SKM-1 treated with dmso at 0.1 percent for 144 hours (cell line): ENCODE measurements around the gene UGT2B10.
"Not testable (repeated sequence)": the region's sequence is repeated elsewhere in the genome, so short reads cannot be mapped to it uniquely, and the experiment has no call there.

Source experiments
- DNase-seq: peaks from one replicate; lab custom pipeline; 2025; ENCODE audit not compliant: unreplicated experiment; lab: John Stamatoyannopoulos, UW

The UGT2B10 gene

GRCh38 chr4:68815617-68816409, at the start of gene UGT2B10:
TSS of gene UGT2B10 (plus strand) at chr4:68815994. CDS start at chr4:68816020, 26 bp downstream.
- DNase-seq = not testable (repeated sequence)

DNA sequence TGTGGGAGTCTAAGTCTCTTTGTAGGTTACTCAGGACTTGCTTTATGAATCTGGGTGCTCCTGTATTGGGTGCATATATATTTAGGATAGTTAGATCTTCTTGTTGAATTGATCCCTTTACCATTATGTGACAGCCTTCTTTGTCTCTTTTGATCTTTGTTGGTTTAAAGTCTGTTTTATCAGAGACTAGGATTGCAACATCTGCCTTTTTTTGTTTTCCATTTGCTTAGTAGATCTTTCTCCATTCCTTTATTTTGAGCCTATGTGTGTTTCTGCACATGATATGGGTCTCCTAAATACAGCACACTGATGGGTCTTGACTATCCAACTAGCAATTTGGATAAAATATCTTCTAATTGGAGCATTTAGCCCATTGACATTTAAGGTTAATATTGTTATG, 44.0 kb upstream of the UGT2B10 start:
- DNase-seq = not testable (repeated sequence)

- no peak for DNase-seq
Observed at GRCh38 chr4:68773699-68774098, 42.1 kb upstream of the UGT2B10 start.

DNA sequence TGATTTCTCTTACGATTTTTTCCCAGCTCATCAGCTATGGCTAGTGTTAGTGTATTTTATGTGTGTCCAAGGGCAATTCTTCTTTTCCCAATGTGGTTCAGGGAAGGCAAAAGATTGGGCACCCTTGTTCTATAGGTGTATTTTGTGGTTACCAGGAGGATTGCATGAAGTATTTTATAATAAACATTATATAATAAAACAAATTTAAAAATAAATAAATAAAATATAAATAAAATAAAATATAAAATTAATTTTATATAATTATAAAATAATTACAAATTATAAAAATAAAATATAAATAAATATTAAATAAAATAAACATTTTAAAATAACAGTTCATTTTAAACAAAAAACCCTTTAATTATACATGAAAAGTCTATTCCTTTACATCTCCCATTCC, 35.6 kb upstream of the UGT2B10 start:
- no peak for DNase-seq

DNA sequence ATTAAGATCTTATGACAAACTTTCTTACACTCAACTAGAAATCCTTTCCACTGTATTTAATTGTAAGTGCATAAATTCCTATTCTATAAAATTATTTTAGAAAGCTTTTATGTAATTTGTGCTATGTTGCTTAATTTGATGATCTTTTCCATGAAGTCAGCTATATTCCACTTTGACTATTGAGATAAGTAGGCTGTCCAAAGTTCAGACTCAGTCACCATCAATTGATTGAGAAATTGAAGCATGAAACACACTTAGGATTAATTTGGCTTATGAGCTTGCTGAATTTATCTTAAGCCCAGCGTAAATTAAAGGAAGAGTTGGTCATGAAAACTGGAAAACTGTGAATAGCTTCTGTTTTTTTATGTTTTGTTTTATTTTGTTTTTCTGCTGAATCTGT, 18.7 kb upstream of the UGT2B10 start:
- DNase-seq = no peak

DNA sequence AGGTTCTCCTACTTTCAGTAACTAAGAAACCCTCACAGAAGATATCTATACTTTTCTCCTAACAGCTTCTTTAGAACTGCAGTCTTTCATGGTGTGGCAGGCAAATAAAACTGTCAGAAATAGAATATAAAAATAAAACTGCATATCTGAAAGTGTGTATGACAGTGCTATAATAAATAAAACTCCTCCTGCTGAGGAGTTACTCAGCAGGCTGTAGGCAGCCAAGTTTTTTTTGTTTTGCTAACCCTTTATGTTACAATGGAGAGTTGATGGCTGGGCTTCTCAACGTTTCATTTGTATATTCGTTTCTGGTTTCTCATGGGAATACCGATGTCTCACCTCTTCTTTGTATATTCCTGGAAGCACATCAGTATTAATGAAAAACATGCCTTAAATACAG, 18.2 kb upstream of the UGT2B10 start:
- DNase-seq = no peak

GRCh38 chr4:68803013-68803412, 12.8 kb upstream of the UGT2B10 start:
- no peak for DNase-seq

GRCh38 chr4:68808060-68808459, 7.7 kb upstream of the UGT2B10 start:
- DNase-seq = no peak

- no peak for DNase-seq
Observed at GRCh38 chr4:68810919-68811318, 4.9 kb upstream of the UGT2B10 start.

GRCh38 chr4:68816410-68817265, 844 bp downstream of the UGT2B10 start:
- DNase-seq = not testable (repeated sequence)

GRCh38 chr4:68817386-68817785, 1.6 kb downstream of the UGT2B10 start:
- DNase-seq = no peak

- DNase-seq = not testable (repeated sequence)
Observed at GRCh38 chr4:68818030-68818462, 2.3 kb downstream of the UGT2B10 start.

DNA sequence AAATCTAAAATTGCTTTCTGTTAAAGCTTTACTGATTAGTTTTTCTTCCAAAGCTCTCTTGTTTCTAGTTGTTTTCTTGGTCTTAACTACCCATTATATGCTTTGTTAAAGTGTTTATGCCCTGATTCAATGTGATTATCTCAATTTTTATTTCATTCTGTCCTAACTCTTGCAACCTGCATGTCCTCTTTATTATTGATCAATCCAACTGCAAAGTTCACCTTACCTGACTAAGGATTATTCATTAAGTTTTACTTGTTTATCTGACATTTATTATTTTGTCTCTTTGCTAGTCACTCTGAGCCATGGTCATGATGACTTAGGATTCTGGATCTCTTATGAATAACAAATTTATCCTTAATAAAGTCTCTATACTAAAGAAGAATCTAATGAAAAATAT, 15.8 kb downstream of the UGT2B10 start:
- no peak for DNase-seq

DNA sequence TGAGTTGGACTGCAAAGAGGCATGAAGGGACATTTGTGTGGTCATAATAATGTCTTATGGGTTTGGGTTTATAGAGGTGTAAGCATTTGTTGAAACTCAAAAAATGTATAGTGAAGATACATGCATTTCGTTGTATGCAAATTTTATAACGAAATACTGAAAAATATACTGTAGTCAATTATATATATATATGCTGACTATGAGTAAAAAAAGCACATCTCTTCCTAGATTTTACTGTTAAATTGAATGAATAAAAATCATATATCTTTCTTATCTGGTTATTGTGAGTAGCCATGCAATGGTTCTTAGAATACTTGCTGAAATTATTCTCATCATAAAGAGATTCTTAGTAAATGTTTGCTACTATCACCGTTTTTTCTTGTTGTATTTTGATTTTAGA, 34.5 kb downstream of the UGT2B10 start:
- DNase-seq = no peak

- no peak for DNase-seq
Observed at GRCh38 chr4:68855771-68856170, 40.0 kb downstream of the UGT2B10 start.

DNA sequence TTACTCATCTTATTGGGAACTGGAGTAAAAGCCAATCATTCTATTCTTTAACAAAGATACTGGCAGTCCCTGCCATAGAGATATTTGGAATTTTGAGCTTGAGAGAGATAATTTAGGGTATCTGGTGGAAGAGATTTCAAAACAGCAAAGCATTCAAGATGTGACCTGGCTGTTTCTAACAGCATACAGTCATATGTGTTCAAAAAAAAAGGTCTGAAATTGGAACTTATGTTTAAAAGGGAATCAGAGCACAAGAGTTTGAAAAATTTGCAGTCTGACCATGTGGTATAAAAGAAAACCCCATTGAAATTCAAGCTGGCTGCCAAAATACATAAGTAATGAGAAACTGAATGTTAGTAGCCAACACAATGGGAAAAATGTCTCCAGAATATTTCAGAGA, 42.2 kb downstream of the UGT2B10 start:
- DNase-seq = no peak

GRCh38 chr4:68859655-68860054, 43.9 kb downstream of the UGT2B10 start:
- DNase-seq = no peak

- no peak for DNase-seq
Observed at GRCh38 chr4:68861057-68861456, 45.3 kb downstream of the UGT2B10 start.

DNA sequence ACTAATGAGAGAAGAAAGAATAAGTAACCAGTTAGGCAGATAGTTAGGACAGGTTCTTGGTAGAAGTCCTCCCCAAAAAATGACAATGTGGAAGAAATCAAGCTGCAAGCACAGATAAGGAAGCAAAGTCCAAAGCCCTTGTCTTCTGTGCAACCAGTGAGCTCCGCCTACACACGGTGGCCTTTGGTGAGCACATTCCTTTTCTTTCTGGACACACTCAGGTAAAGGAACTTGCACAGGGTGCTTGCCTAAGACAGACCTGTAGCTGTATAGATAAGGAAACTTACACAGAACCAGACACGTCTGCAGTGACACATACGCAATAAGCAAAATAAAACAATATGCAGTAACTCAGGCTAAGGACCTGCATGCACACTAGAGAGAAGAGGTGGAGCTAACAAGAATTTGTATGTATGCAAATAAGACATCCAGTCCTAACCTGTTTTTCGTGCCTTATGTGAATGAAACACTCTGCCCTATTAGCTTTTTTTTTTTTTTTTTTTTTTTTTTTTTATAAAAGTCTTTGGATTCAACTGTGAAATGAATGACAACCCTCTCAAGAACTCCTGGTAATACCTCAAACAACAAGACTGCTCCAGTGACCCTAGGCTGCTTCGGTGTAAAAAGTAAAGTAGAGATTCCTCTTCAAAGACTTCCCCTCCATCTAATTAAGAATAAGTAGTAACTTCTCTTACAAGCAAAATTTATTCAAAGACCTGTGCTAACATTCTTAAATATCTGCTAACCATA, 48.8 kb downstream of the UGT2B10 start:
- DNase-seq = no peak

DNA sequence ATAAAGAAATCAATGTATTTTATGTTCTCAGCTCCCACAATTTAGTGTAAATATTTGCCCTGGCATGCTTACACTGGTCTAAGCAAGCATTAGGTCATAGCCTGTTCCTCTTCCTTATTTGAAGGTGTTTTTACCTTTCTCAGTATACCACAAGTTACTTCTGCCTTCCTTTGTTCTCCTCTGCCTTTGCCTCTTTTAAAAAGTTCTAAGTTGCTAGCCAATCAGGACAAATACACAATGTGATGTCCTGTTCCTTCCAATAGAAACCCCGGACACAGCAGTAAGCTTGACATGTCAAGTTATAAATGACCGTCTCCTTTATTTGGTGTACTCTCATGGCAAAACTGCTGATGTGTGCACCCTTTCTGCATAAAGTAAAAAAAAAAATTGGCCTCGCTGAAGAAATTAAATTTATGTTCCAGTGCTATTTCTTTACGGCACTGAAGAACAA, 49.4 kb downstream of the UGT2B10 start:
- no peak for DNase-seq

- DNase-seq = no peak
Observed at GRCh38 chr4:68865760-68866159, 50.0 kb downstream of the UGT2B10 start.
